Naive thymus-derived CD4-positive, alpha-beta T cell (primary cell): ENCODE results near the gene CREB1. TPM values are rescaled to one million over a fixed set of nuclear protein-coding genes. Genes with fewer than 3 reads are reported as not detected.

ENCODE experiments used
- ATAC-seq: fragments of 150-1000 bp; cut with Tn5 transposase; 2 replicates; pipeline ENCODE4 v1.10.0; 2021; ENCODE audit warnings: mild to moderate bottlenecking, moderate library complexity
- CTCF ChIA-PET: fragments of 350-600 bp; sonication (Branson Sonifier 250); formaldehyde crosslinking; loops from one replicate; lab custom pipeline; 2021; ENCODE audit warnings: antibody characterized with exemption; lab: Charles Lee
- POLR2A ChIA-PET: fragments of 350-600 bp; sonication (Branson Sonifier 250); formaldehyde crosslinking; loops from one replicate; lab custom pipeline; 2021; ENCODE audit warnings: antibody characterized with exemption, inconsistent platforms; lab: Charles Lee
- DNase-seq, 9 donors: peaks; one replicate each; pipeline versions ENCODE4 v3.0.0 to v3.0.0-alpha.2; 2020 to 2022; ENCODE audit warnings: mixed read lengths in 1 of 9
- H3K27ac ChIP-seq: one replicate; pipeline ENCODE4 v1.7.0; 2013; ENCODE audit warnings: mild to moderate bottlenecking, low read depth, low read length, moderate library complexity
- H3K27me3 ChIP-seq, 2 donors: one replicate each; pipeline ENCODE4 v1.7.0; 2013; ENCODE audit warnings: low read length in 2 of 2, mild to moderate bottlenecking in 2 of 2, moderate library complexity in 2 of 2; ENCODE audit not compliant: control insufficient read depth in 2 of 2, insufficient read depth in 2 of 2
- H3K36me3 ChIP-seq, 3 experiments: 1 replicate in 2 of 3; 2 replicates in 1 of 3; pipeline ENCODE4 v1.7.0; 2013; ENCODE audit warnings: low read length in 3 of 3, mild to moderate bottlenecking in 3 of 3, moderate library complexity in 1 of 3; ENCODE audit not compliant: insufficient read depth in 3 of 3, control insufficient read depth in 2 of 3
- H3K4me1 ChIP-seq, 2 donors: one replicate each; pipeline ENCODE4 v1.7.0; 2013; ENCODE audit warnings: low read length in 2 of 2, mild to moderate bottlenecking in 2 of 2, moderate library complexity in 1 of 2; ENCODE audit not compliant: control insufficient read depth in 2 of 2, insufficient read depth in 2 of 2
- H3K4me3 ChIP-seq: 2 replicates; pipeline ENCODE4 v1.7.0; 2013; ENCODE audit warnings: mild to moderate bottlenecking, low read length
- H3K9me3 ChIP-seq, 3 experiments: 1 replicate in 2 of 3; 2 replicates in 1 of 3; pipeline ENCODE4 v1.7.0; 2013; ENCODE audit warnings: low read length in 3 of 3; ENCODE audit not compliant: control insufficient read depth in 2 of 3
- H3K27ac Mint-ChIP-seq, 9 donors: one replicate each; pipeline ENCODE4 v1.8.0; 2020 to 2022; ENCODE audit warnings: mixed read lengths in 9 of 9, mild to moderate bottlenecking in 8 of 9, moderate library complexity in 5 of 9, inconsistent platforms in 2 of 9
- H3K27me3 Mint-ChIP-seq, 5 donors: one replicate each; pipeline ENCODE4 v1.8.0; 2021 to 2022; ENCODE audit warnings: mixed read lengths in 5 of 5, mild to moderate bottlenecking in 1 of 5
- H3K36me3 Mint-ChIP-seq, 5 donors: one replicate each; pipeline ENCODE4 v1.8.0; 2020 to 2022; ENCODE audit warnings: mixed read lengths in 5 of 5, mild to moderate bottlenecking in 3 of 5, inconsistent platforms in 1 of 5
- H3K4me1 Mint-ChIP-seq, 7 donors: one replicate each; pipeline ENCODE4 v1.8.0; 2020 to 2022; ENCODE audit warnings: mixed read lengths in 7 of 7, mild to moderate bottlenecking in 3 of 7, inconsistent platforms in 1 of 7
- H3K4me3 Mint-ChIP-seq, 10 donors: one replicate each; pipeline ENCODE4 v1.8.0; 2020 to 2022; ENCODE audit warnings: mild to moderate bottlenecking in 10 of 10, mixed read lengths in 10 of 10, moderate library complexity in 6 of 10, inconsistent platforms in 2 of 10
- H3K9me3 Mint-ChIP-seq, 11 donors: one replicate each; pipeline ENCODE4 v1.8.0; 2020 to 2022; ENCODE audit warnings: mixed read lengths in 11 of 11, mild to moderate bottlenecking in 4 of 11, inconsistent platforms in 1 of 11, moderate library complexity in 1 of 11
- intact Hi-C, 2 donors: fragments of 100-400 bp; cut with micrococcal nuclease; formaldehyde crosslinking; loops; one replicate each; pipeline ENCODE4 v1.15.1; 2023
- polyA plus RNA-seq, 2 donors: library from polyadenylated mRNA; unstranded; fragments of 300-500 nt; fragmentation: Illumina TruSeq; gene quantifications; one replicate each; pipeline ENCODE4 v1.2.3, GENCODE V29; 2021
- total RNA-seq, 6 experiments: library from RNA in 5 of 6; stranded (reverse) in 5 of 6; gene quantifications; 1 replicate in 5 of 6; 2 replicates in 1 of 6; pipeline ENCODE4 v1.2.3 and lab custom pipeline; 2021 to 2026

Gene CREB1
- total and polyA plus RNA-seq, 7 experiments from 2014 or later = 71.1 to 141 (median 106) TPM

GRCh38 chr2:207558079-207558491, 28.3 kb downstream of the CREB1 start:
- H3K4me1 Mint-ChIP-seq = peaks cover 5 to 56% (median 41%) of the 10 kb centered on the region in 7 donors
- ATAC-seq (no peak), DNase-seq (no peak)
- no peak overlapping the region for H3K4me3 Mint-ChIP-seq
- Histone ChIP-seq H3K27me3 (no peaks in the 10 kb centered on the region), H3K27ac (no peak overlapping the region), H3K9me3 (no peaks in the 10 kb centered on the region), H3K36me3 (peaks cover 0 to 49% (median 8%) of the 10 kb centered on the region in 3 experiments), H3K4me3 (no peak overlapping the region), H3K4me1 (peaks cover 0 to 2% of the 10 kb centered on the region in 2 donors)
- H3K9me3 Mint-ChIP-seq = no peaks in the 10 kb centered on the region
- H3K27me3 Mint-ChIP-seq = no peaks in the 10 kb centered on the region
- intact Hi-C loops = no loop called here
- ChIA-PET CTCF (interaction anchor here (0.5 to 0.6 kb wide), 2 partner anchors 417 to 490 kb away, joined by 3 read pairs; no protein-coding TSS in a partner anchor), POLR2A (interaction anchor here (1.0 to 1.5 kb wide), 2 partner anchors 20 to 27 kb away, joined by 3 to 6 read pairs; no protein-coding TSS in a partner anchor)
- H3K27ac Mint-ChIP-seq = peak overlapping the region in 1 of 9 donors; percentile 67
- peaks cover 4 to 56% (median 28%) of the 10 kb centered on the region in 5 donors for H3K36me3 Mint-ChIP-seq

GRCh38 chr2:207561386-207562080, 31.8 kb downstream of the CREB1 start:
- Mint-ChIP-seq H3K27me3 (no peaks in the 10 kb centered on the region), H3K9me3 (no peaks in the 10 kb centered on the region), H3K27ac (peak overlapping the region in 2 of 9 donors; percentile 2 to 49), H3K4me3 (no peak overlapping the region), H3K36me3 (peaks cover 4 to 69% (median 37%) of the 10 kb centered on the region in 5 donors), H3K4me1 (peaks cover 15 to 53% (median 31%) of the 10 kb centered on the region in 7 donors)
- ChIA-PET CTCF (no interaction called here), POLR2A (no interaction called here)
- ATAC-seq = no peak
- H3K36me3 ChIP-seq = peaks cover 0 to 57% (median 5%) of the 10 kb centered on the region in 3 experiments
- no peak overlapping the region for H3K4me3 ChIP-seq
- no peak for DNase-seq
- H3K27ac ChIP-seq = no peak overlapping the region
- H3K4me1 ChIP-seq = no peaks in the 10 kb centered on the region
- H3K9me3 ChIP-seq = no peaks in the 10 kb centered on the region
- H3K27me3 ChIP-seq = no peaks in the 10 kb centered on the region
- intact Hi-C loops = no loop called here

GRCh38 chr2:207565736-207566500, 36.2 kb downstream of the CREB1 start:
- peaks cover 9 to 71% (median 46%) of the 10 kb centered on the region in 5 donors for H3K36me3 Mint-ChIP-seq
- ATAC-seq = no peak

GRCh38 chr2:207567671-207568070, 37.9 kb downstream of the CREB1 start:
- Mint-ChIP-seq H3K27ac (peak overlapping the region in 3 of 9 donors; percentile 38 to 55 (median 51)), H3K9me3 (no peaks in the 10 kb centered on the region), H3K36me3 (peaks cover 8 to 65% (median 38%) of the 10 kb centered on the region in 5 donors), H3K4me3 (no peak overlapping the region), H3K4me1 (peaks cover 3 to 42% (median 18%) of the 10 kb centered on the region in 7 donors), H3K27me3 (no peaks in the 10 kb centered on the region)
- Histone ChIP-seq H3K27me3 (no peaks in the 10 kb centered on the region), H3K9me3 (no peaks in the 10 kb centered on the region), H3K4me1 (no peaks in the 10 kb centered on the region), H3K27ac (no peak overlapping the region), H3K36me3 (peaks cover 0 to 65% (median 6%) of the 10 kb centered on the region in 3 experiments), H3K4me3 (no peak overlapping the region)
- DNase-seq (no peak), ATAC-seq (no peak)
- intact Hi-C loops = loop anchor here in 1 of 2 donors (2.0 kb wide), 1 partner anchor 15 kb away; no protein-coding TSS in a partner anchor
- ChIA-PET CTCF (interaction anchor here (0.7 kb wide), 1 partner anchor 554 kb away, joined by 3 read pairs; no protein-coding TSS in a partner anchor), POLR2A (interaction anchor here (0.6 to 2.7 kb wide), 3 partner anchors 23 to 84 kb away, joined by 3 to 14 read pairs (median 5); partner anchors contain the start of gene CREB1)

More at GRCh38 chr2:207565736-207566500, 36.2 kb downstream of the CREB1 start:
- H3K9me3 Mint-ChIP-seq = no peaks in the 10 kb centered on the region
- no peak overlapping the region for H3K4me3 ChIP-seq
- DNase-seq = no peak
- H3K27ac ChIP-seq = no peak overlapping the region
- peaks cover 5 to 46% (median 25%) of the 10 kb centered on the region in 7 donors for H3K4me1 Mint-ChIP-seq
- peaks cover 0 to 60% (median 0%) of the 10 kb centered on the region in 3 experiments for H3K36me3 ChIP-seq
- H3K4me1 ChIP-seq = no peaks in the 10 kb centered on the region
- peak overlapping the region in 7 of 9 donors; percentile 22 to 75 (median 41) for H3K27ac Mint-ChIP-seq
- intact Hi-C loops = loop anchor here in 1 of 2 donors (2.0 kb wide), 1 partner anchor 17 kb away; no protein-coding TSS in a partner anchor
- H3K27me3 Mint-ChIP-seq = no peaks in the 10 kb centered on the region
- no peaks in the 10 kb centered on the region for H3K27me3 ChIP-seq
- ChIA-PET CTCF (no interaction called here), POLR2A (interaction anchor here (1.2 kb wide), 1 partner anchor 36 kb away, joined by 7 read pairs; the partner anchor contains the start of gene CREB1)
- H3K9me3 ChIP-seq = no peaks in the 10 kb centered on the region
- no peak overlapping the region for H3K4me3 Mint-ChIP-seq

- no peaks in the 10 kb centered on the region for H3K9me3 ChIP-seq
- H3K27me3 Mint-ChIP-seq = no peaks in the 10 kb centered on the region
- POLR2A ChIA-PET = interaction anchor here (1.1 kb wide), 1 partner anchor 41 kb away, joined by 4 read pairs; no protein-coding TSS in a partner anchor
- CTCF ChIA-PET = no interaction called here
- no peak overlapping the region for H3K27ac ChIP-seq
- DNase-seq (no peak), ATAC-seq (no peak)
- peak overlapping the region in 1 of 9 donors; percentile 32 for H3K27ac Mint-ChIP-seq
- H3K36me3 ChIP-seq = peaks cover 6 to 61% (median 11%) of the 10 kb centered on the region in 3 experiments
- H3K36me3 Mint-ChIP-seq = peaks cover 9 to 65% (median 41%) of the 10 kb centered on the region in 5 donors
- peaks cover 6 to 24% (median 12%) of the 10 kb centered on the region in 7 donors for H3K4me1 Mint-ChIP-seq
- H3K4me1 ChIP-seq = no peaks in the 10 kb centered on the region
- H3K4me3 Mint-ChIP-seq = no peak overlapping the region
- no peaks in the 10 kb centered on the region for H3K9me3 Mint-ChIP-seq
- H3K27me3 ChIP-seq = no peaks in the 10 kb centered on the region
- intact Hi-C loops = loop anchor here in 1 of 2 donors (2.0 kb wide), 1 partner anchor 41 kb away; no protein-coding TSS in a partner anchor
- H3K4me3 ChIP-seq = no peak overlapping the region
These were observed 41.6 kb downstream of the CREB1 start for GRCh38 chr2:207571370-207571769.

- peaks cover 5 to 47% (median 6%) of the 10 kb centered on the region in 3 experiments for H3K36me3 ChIP-seq
- no peaks in the 10 kb centered on the region for H3K9me3 ChIP-seq
- H3K4me3 ChIP-seq = no peak overlapping the region
- POLR2A ChIA-PET = interaction anchor here (0.6 kb wide), 1 partner anchor 80 kb away, joined by 3 read pairs; no protein-coding TSS in a partner anchor
- Mint-ChIP-seq H3K9me3 (peaks cover 0 to 8% (median 0%) of the 10 kb centered on the region in 11 donors), H3K27ac (peak overlapping the region in 7 of 9 donors; percentile 27 to 71 (median 46)), H3K36me3 (peaks cover 32 to 77% (median 67%) of the 10 kb centered on the region in 5 donors), H3K4me1 (peaks cover 5 to 54% (median 18%) of the 10 kb centered on the region in 7 donors), H3K4me3 (no peak overlapping the region), H3K27me3 (no peaks in the 10 kb centered on the region)
- intact Hi-C loops = loop anchor here in 1 of 2 donors (10.0 kb wide), 1 partner anchor 50 kb away; no protein-coding TSS in a partner anchor
- CTCF ChIA-PET = no interaction called here
- no peaks in the 10 kb centered on the region for H3K4me1 ChIP-seq
- ATAC-seq (no peak), DNase-seq (no peak)
- H3K27me3 ChIP-seq = no peaks in the 10 kb centered on the region
- no peak overlapping the region for H3K27ac ChIP-seq
These were observed 55.2 kb downstream of the CREB1 start for GRCh38 chr2:207584952-207585351.
